ENCODE results near the gene KIT. TPM values are rescaled to one million over a fixed set of nuclear protein-coding genes. Genes with fewer than 3 reads are reported as not detected.

KIT gene
- polyA plus RNA-seq, 1 donor (not counting 4 experiments of a cell fraction or from before 2014, with no cell fraction given), result 0.01 TPM

DNA sequence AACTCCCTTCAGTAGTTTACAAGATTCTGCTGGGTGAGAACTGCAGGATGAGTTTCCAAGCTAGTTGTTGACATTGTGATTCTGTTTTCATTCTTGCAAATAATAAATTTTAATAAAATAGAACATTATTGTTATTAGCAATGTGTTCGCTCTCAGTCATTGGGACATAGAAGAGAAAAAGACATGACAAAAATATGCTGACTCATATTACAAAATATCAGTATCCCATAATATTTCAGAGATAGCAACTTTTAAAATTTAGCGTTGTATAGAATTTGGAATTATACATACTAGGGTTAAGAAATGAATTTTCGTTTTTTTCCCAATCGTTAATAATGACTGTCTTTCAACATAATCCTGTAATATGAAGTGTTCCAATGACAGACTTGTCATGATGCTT is 45.4 kb downstream of the KIT start:
- Histone ChIP-seq H3K9me3 (ENCODE audit: control insufficient read depth, low read depth, low read length) (no peaks in the 10 kb centered on the region), H3K9ac (ENCODE audit: control insufficient read depth, extremely low read depth, insufficient read depth, low read length) (no peak overlapping the region), H3K27ac (ENCODE audit: control insufficient read depth, insufficient read depth, low read length) (no peak overlapping the region), H3K4me1 (ENCODE audit: control insufficient read depth, extremely low read depth, insufficient read depth, low read length) (no peaks in the 10 kb centered on the region), H3K79me2 (ENCODE audit: control insufficient read depth, insufficient read depth, low read length) (no peaks in the 10 kb centered on the region), H3K9me1 (ENCODE audit: control insufficient read depth, extremely low read depth, insufficient read depth, low read length) (no peaks in the 10 kb centered on the region), H2AFZ (ENCODE audit: control insufficient read depth, low read length) (no peak overlapping the region), H3K27me3 (ENCODE audit: control insufficient read depth, extremely low read depth, insufficient read depth, low read length) (no peaks in the 10 kb centered on the region), H3K36me3 (ENCODE audit: control insufficient read depth in 2 of 2, extremely low read depth in 1 of 2, insufficient read depth in 2 of 2, low read length in 2 of 2) (no peaks in the 10 kb centered on the region), H3K4me3 (ENCODE audit: control insufficient read depth in 2 of 3, extremely low read depth in 1 of 3, insufficient read depth in 2 of 3, low read depth in 1 of 3, low read length in 3 of 3) (no peak overlapping the region), H3K4me2 (ENCODE audit: control insufficient read depth, extremely low read depth, insufficient read depth, low read depth, low read length) (no peak overlapping the region), H4K20me1 (ENCODE audit: control insufficient read depth, extremely low read depth, insufficient read depth, low read length) (no peaks in the 10 kb centered on the region)
- no peak for FAIRE-seq
- dilution Hi-C loops (cut with MboI; ENCODE audit: extremely low pct_ligation_motif_present, low sequenced_read_pairs), result no loop called here
- TF ChIP-seq, protein P1, sequence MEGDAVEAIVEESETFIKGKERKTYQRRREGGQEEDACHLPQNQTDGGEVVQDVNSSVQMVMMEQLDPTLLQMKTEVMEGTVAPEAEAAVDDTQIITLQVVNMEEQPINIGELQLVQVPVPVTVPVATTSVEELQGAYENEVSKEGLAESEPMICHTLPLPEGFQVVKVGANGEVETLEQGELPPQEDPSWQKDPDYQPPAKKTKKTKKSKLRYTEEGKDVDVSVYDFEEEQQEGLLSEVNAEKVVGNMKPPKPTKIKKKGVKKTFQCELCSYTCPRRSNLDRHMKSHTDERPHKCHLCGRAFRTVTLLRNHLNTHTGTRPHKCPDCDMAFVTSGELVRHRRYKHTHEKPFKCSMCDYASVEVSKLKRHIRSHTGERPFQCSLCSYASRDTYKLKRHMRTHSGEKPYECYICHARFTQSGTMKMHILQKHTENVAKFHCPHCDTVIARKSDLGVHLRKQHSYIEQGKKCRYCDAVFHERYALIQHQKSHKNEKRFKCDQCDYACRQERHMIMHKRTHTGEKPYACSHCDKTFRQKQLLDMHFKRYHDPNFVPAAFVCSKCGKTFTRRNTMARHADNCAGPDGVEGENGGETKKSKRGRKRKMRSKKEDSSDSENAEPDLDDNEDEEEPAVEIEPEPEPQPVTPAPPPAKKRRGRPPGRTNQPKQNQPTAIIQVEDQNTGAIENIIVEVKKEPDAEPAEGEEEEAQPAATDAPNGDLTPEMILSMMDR (optimal IDR thresholded peaks at IDR 0.05 in 1 of 3, IDR thresholded peaks at IDR 0.05 in 1 of 3, conservative IDR thresholded peaks at IDR 0.05 in 1 of 3; ENCODE audit: extremely low read depth in 1 of 3, insufficient read depth in 2 of 3, low read length in 3 of 3), result no peak
- TF ChIP-seq EZH2 (IDR thresholded peaks at IDR 0.05; ENCODE audit: low read length), result no peak
- no peak for DNase-seq (ENCODE audit: low read depth, low spot score)

DNA sequence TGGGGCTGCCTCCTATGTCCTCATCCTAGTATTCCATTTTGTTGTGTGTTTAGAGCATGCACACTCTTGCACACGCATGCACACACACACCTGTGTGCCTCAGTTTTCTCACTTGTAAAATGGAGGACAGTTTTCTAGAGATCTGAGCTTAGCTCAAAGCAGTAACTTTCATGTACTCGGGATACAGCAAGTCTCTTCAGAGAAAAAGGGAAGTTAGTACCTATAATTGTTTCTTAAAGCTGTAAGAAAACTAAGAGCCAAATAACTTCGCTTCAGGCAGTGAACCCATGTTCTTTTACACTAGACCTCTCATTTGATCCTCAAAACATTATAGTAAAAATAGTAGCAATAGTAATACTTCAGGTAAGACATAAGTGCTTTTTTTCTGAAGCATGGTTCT is 49.6 kb downstream of the KIT start:
- no peaks in the 10 kb centered on the region for H3K9me1 ChIP-seq (ENCODE audit: control insufficient read depth, extremely low read depth, insufficient read depth, low read length)
- H3K79me2 ChIP-seq (ENCODE audit: control insufficient read depth, insufficient read depth, low read length), result no peaks in the 10 kb centered on the region
- no peaks in the 10 kb centered on the region for H3K9me3 ChIP-seq (ENCODE audit: control insufficient read depth, low read depth, low read length)
- no peak for TF ChIP-seq EZH2 (IDR thresholded peaks at IDR 0.05; ENCODE audit: low read length)
- TF ChIP-seq, protein P1 (optimal IDR thresholded peaks at IDR 0.05 in 1 of 3, IDR thresholded peaks at IDR 0.05 in 1 of 3, conservative IDR thresholded peaks at IDR 0.05 in 1 of 3; ENCODE audit: extremely low read depth in 1 of 3, insufficient read depth in 2 of 3, low read length in 3 of 3), result no peak
- H3K4me3 ChIP-seq (ENCODE audit: control insufficient read depth in 2 of 3, extremely low read depth in 1 of 3, insufficient read depth in 2 of 3, low read depth in 1 of 3, low read length in 3 of 3), result no peak overlapping the region
- no peaks in the 10 kb centered on the region for H3K27me3 ChIP-seq (ENCODE audit: control insufficient read depth, extremely low read depth, insufficient read depth, low read length)
- H2AFZ ChIP-seq (ENCODE audit: control insufficient read depth, low read length), result no peak overlapping the region
- DNase-seq (ENCODE audit: low read depth, low spot score) (no peak), FAIRE-seq (no peak)
- dilution Hi-C loops (cut with MboI; ENCODE audit: extremely low pct_ligation_motif_present, low sequenced_read_pairs), result no loop called here
- no peak overlapping the region for H3K9ac ChIP-seq (ENCODE audit: control insufficient read depth, extremely low read depth, insufficient read depth, low read length)
- H3K36me3 ChIP-seq (ENCODE audit: control insufficient read depth in 2 of 2, extremely low read depth in 1 of 2, insufficient read depth in 2 of 2, low read length in 2 of 2), result no peaks in the 10 kb centered on the region
- H3K4me2 ChIP-seq (ENCODE audit: control insufficient read depth, extremely low read depth, insufficient read depth, low read depth, low read length), result no peak overlapping the region
- H3K4me1 ChIP-seq (ENCODE audit: control insufficient read depth, extremely low read depth, insufficient read depth, low read length), result no peaks in the 10 kb centered on the region
- no peak overlapping the region for H3K27ac ChIP-seq (ENCODE audit: control insufficient read depth, insufficient read depth, low read length)
- H4K20me1 ChIP-seq (ENCODE audit: control insufficient read depth, extremely low read depth, insufficient read depth, low read length), result no peaks in the 10 kb centered on the region

Measured in keratinocyte (primary cell).